Uterus (tissue), 2 donors: ENCODE measurements around the gene NLGN1.

ENCODE experiments used
- CTCF ChIP-seq, 4 experiments: fragments of 200-600 bp in 2 of 4; fragments of 450-650 bp in 2 of 4; sonication (generic) in 2 of 4; IDR thresholded peaks; one replicate each; pipeline ENCODE4 v1.5.1; 2016 to 2019; ENCODE audit warnings: antibody characterized with exemption in 4 of 4, mild to moderate bottlenecking in 2 of 4, moderate library complexity in 1 of 4
- POLR2A ChIP-seq, 2 donors: fragments of 450-650 bp; IDR thresholded peaks; one replicate each; pipeline ENCODE4 v1.6.1; 2016; ENCODE audit warnings: antibody characterized with exemption in 2 of 2, mild to moderate bottlenecking in 1 of 2, moderate library complexity in 1 of 2

GRCh38 chr3:174275336-174275735, 877.8 kb downstream of the NLGN1 start:
- TF ChIP-seq CTCF (IDR thresholded peaks at IDR 0.05) (no peak), POLR2A (IDR thresholded peaks at IDR 0.05) (no peak)
